Glutamatergic neuron (in vitro differentiated cells): Measurements from ENCODE around the gene FGF14. TPM values are rescaled to one million over a fixed set of nuclear protein-coding genes. Genes with fewer than 3 reads are reported as not detected.

ENCODE experiments used
- DNase-seq: peaks from one replicate; pipeline ENCODE4 v3.0.0; 2022
- H3K27ac Mint-ChIP-seq: one replicate; pipeline ENCODE4 v1.8.0; 2020; ENCODE audit warnings: mild to moderate bottlenecking, mixed read lengths, inconsistent platforms; ENCODE audit not compliant: unreplicated experiment
- H3K27me3 Mint-ChIP-seq: one replicate; pipeline ENCODE4 v1.8.0; 2020; ENCODE audit warnings: mild to moderate bottlenecking, moderate library complexity, mixed read lengths, inconsistent platforms; ENCODE audit not compliant: unreplicated experiment
- H3K36me3 Mint-ChIP-seq: one replicate; pipeline ENCODE4 v1.8.0; 2020; ENCODE audit warnings: mild to moderate bottlenecking, mixed read lengths, inconsistent platforms; ENCODE audit not compliant: unreplicated experiment
- H3K4me1 Mint-ChIP-seq: one replicate; pipeline ENCODE4 v1.8.0; 2020; ENCODE audit warnings: mild to moderate bottlenecking, low read depth, mixed read lengths, inconsistent platforms; ENCODE audit not compliant: unreplicated experiment
- H3K4me3 Mint-ChIP-seq: one replicate; pipeline ENCODE4 v1.8.0; 2020; ENCODE audit warnings: mild to moderate bottlenecking, mixed read lengths, inconsistent platforms; ENCODE audit not compliant: unreplicated experiment
- H3K9me3 Mint-ChIP-seq: one replicate; pipeline ENCODE4 v1.8.0; 2020; ENCODE audit warnings: mild to moderate bottlenecking, moderate library complexity, mixed read lengths, inconsistent platforms; ENCODE audit not compliant: unreplicated experiment
- total RNA-seq: library from RNA; stranded (reverse); fragmentation: NEBNext Ultra II Directional; extraction: Animal tissue kit (Norgen Biotek cat#: 25700); gene quantifications from one replicate; pipeline ENCODE4 v1.2.1, GENCODE V29; 2021; ENCODE audit not compliant: unreplicated experiment
- TF ChIP-seq, protein P1 (sequence below): fragments of 200-600 bp; sonication (generic); IDR thresholded peaks from one replicate; pipeline ENCODE4 v1.5.0; 2021; ENCODE audit not compliant: partially characterized antibody, unreplicated experiment

The FGF14 gene
- total RNA-seq, 1 donor from 2014 or later = 17.8 TPM

DNA sequence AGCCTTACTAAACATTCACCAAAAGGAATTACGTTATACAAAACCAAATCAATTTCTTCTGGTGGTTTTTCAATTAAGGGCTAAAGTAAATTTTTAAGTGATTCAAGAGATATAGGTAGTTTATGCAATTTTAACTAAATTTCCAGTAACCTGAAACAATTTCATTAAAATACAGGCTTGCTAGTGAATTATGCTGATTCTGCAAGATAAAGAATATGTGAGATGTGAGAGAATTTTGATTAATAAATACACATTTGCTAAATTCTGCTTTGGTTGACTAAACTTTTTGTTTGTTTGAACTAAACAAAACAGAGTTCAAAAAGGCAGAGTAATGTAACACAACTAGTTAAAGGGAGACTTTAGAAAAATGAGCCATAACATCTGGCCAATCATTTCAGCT, 27.1 kb downstream of the FGF14 start:
- DNase-seq = no peak
- H3K36me3 Mint-ChIP-seq = no peaks in the 10 kb centered on the region

DNA sequence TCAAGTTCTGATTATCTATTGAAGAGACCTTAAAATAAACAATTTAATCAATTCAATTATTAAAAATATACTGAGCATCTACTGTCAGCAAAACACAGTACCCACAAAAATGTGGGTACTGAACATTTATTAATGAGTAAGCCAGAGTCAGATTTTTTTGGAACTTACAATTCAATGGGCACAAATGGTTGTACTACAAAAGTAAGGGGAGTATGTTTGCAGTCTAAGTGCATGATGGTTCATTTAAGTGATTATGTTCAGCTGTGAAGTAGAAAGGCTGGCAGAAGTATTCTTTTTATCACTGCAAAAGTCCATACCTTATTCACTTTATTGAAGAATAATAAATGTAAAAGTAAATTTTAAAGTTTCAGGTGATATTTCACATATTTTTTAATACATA, 27.6 kb downstream of the FGF14 start:
- no peak for DNase-seq
- no peak overlapping the region for H3K4me3 Mint-ChIP-seq
- no peak overlapping the region for H3K27ac Mint-ChIP-seq
- H3K9me3 Mint-ChIP-seq = no peaks in the 10 kb centered on the region
- TF ChIP-seq, protein P1, sequence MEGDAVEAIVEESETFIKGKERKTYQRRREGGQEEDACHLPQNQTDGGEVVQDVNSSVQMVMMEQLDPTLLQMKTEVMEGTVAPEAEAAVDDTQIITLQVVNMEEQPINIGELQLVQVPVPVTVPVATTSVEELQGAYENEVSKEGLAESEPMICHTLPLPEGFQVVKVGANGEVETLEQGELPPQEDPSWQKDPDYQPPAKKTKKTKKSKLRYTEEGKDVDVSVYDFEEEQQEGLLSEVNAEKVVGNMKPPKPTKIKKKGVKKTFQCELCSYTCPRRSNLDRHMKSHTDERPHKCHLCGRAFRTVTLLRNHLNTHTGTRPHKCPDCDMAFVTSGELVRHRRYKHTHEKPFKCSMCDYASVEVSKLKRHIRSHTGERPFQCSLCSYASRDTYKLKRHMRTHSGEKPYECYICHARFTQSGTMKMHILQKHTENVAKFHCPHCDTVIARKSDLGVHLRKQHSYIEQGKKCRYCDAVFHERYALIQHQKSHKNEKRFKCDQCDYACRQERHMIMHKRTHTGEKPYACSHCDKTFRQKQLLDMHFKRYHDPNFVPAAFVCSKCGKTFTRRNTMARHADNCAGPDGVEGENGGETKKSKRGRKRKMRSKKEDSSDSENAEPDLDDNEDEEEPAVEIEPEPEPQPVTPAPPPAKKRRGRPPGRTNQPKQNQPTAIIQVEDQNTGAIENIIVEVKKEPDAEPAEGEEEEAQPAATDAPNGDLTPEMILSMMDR = no peak
- peaks cover 1% of the 10 kb centered on the region for H3K27me3 Mint-ChIP-seq
- no peaks in the 10 kb centered on the region for H3K36me3 Mint-ChIP-seq
- peaks cover 6% of the 10 kb centered on the region for H3K4me1 Mint-ChIP-seq

More for the DNA sequence above, 27.1 kb downstream of the FGF14 start:
- Mint-ChIP-seq H3K27me3 (no peaks in the 10 kb centered on the region), H3K27ac (no peak overlapping the region), H3K9me3 (no peaks in the 10 kb centered on the region), H3K4me1 (peaks cover 3% of the 10 kb centered on the region), H3K4me3 (no peak overlapping the region)
- TF ChIP-seq, protein P1 = no peak

DNA sequence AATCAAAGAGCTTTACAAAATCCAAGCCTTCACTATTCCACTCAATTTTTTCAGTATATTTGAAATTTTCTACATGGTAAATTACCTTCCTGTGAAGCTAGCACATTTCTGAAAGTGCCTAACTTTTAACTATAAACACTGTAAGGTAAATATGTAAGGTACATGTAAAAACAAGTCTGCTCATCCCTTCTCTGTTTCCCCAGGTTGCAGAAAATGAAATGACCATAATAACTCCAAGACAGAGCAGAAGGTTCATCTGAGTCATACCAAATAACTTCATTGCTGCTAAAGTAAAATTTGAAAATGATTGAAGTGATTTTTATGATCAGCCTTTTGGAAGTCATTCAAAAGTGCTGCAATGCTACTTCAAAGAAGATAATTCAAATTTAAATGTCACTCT, 28.6 kb downstream of the FGF14 start:
- DNase-seq = no peak
- TF ChIP-seq, protein P1 = no peak
- no peak overlapping the region for H3K27ac Mint-ChIP-seq
- H3K36me3 Mint-ChIP-seq = no peaks in the 10 kb centered on the region
- H3K4me1 Mint-ChIP-seq = peaks cover 10% of the 10 kb centered on the region
- no peak overlapping the region for H3K4me3 Mint-ChIP-seq
- H3K9me3 Mint-ChIP-seq = no peaks in the 10 kb centered on the region
- peaks cover 2% of the 10 kb centered on the region for H3K27me3 Mint-ChIP-seq

DNA sequence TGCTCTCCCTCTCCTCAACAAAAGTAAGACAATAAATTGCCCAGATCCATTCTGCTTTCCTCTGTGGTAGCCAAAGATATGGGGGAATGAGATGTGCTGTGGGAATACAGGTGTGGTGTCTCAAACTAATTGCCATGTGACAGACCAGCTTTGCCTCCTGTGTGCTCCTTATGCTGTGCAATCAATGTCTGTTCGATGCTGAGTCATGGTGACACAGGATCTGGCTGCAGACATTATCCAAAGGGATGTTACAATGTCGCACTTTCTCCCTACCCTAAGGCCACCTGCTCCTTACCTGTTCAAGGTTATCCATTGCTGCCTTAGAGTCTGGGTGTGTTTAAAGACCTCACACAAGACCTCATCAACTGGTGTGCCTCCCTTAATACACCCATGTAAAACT, 32.5 kb downstream of the FGF14 start:
- no peak overlapping the region for H3K4me3 Mint-ChIP-seq
- peaks cover 13% of the 10 kb centered on the region for H3K4me1 Mint-ChIP-seq
- peaks cover 2% of the 10 kb centered on the region for H3K27me3 Mint-ChIP-seq
- H3K36me3 Mint-ChIP-seq = no peaks in the 10 kb centered on the region
- H3K27ac Mint-ChIP-seq = peak overlapping the region; percentile 35
- no peaks in the 10 kb centered on the region for H3K9me3 Mint-ChIP-seq
- TF ChIP-seq, protein P1 = no peak
- DNase-seq = no peak

DNA sequence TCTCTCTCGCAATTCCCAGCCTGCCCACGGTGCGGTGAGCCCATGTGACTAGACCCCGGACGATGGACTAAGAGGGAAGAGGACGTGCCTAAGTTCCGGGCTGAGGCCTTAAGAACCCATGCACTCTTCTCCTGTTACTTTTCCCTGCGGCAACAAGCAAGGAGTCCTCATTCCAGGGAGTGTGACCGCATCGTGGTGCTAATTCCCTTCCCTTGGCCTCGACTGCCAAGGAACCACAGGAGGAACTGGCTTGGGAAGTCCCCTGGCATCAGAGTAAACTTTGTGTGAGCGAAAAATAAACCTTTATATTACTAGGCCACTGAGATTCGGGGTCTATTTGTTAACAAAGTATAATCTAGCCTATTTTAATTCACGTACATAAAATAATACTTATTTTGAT, 34.0 kb downstream of the FGF14 start:
- Mint-ChIP-seq H3K36me3 (no peaks in the 10 kb centered on the region), H3K27ac (peak overlapping the region; percentile 52), H3K9me3 (no peaks in the 10 kb centered on the region), H3K4me3 (no peak overlapping the region), H3K27me3 (peaks cover 2% of the 10 kb centered on the region), H3K4me1 (peaks cover 13% of the 10 kb centered on the region)
- TF ChIP-seq, protein P1 = no peak
- DNase-seq = no peak
